Natural killer cell (primary cell): ENCODE measurements around the gene FBXO34. TPM values are rescaled to one million over a fixed set of nuclear protein-coding genes. Genes with fewer than 3 reads are reported as not detected.

Experiments used
- ATAC-seq, 3 donors: fragments of 150-1000 bp in 2 of 3; fragments of 200-7000 bp in 1 of 3; cut with Tn5 transposase; 1 replicate in 1 of 3; 2 replicates in 2 of 3; pipeline ENCODE4 v1.10.0; 2021; ENCODE audit warnings: mild to moderate bottlenecking in 2 of 3, moderate library complexity in 2 of 3
- DNase-seq, 2 donors: peaks; one replicate each; pipeline versions ENCODE4 v3.0.0 to v3.0.0-alpha.2; 2013 to 2021; ENCODE audit warnings: mixed read lengths in 1 of 2
- H3K27ac ChIP-seq: one replicate; pipeline ENCODE4 v1.5.1; 2013; ENCODE audit warnings: mild to moderate bottlenecking, low read length
- H3K27me3 ChIP-seq: one replicate; pipeline ENCODE4 v1.6.1; 2013; ENCODE audit warnings: low read length; ENCODE audit not compliant: control insufficient read depth, insufficient read depth
- H3K36me3 ChIP-seq: one replicate; pipeline ENCODE4 v1.6.1; 2013; ENCODE audit warnings: low read length; ENCODE audit not compliant: control insufficient read depth, insufficient read depth
- H3K4me1 ChIP-seq: one replicate; pipeline ENCODE4 v1.6.1; 2013; ENCODE audit warnings: low read length; ENCODE audit not compliant: control insufficient read depth, insufficient read depth
- H3K4me3 ChIP-seq: one replicate; pipeline ENCODE4 v1.5.1; 2013; ENCODE audit warnings: low read length
- H3K9me3 ChIP-seq: one replicate; pipeline ENCODE4 v1.6.1; 2013; ENCODE audit warnings: low read length; ENCODE audit not compliant: control insufficient read depth, insufficient read depth
- H3K27ac Mint-ChIP-seq, 2 donors: one replicate each; pipeline ENCODE4 v1.8.0; 2022; ENCODE audit warnings: mild to moderate bottlenecking in 2 of 2, mixed read lengths in 2 of 2, moderate library complexity in 1 of 2
- H3K27me3 Mint-ChIP-seq, 2 donors: one replicate each; pipeline ENCODE4 v1.8.0; 2022; ENCODE audit warnings: low read depth in 2 of 2, mixed read lengths in 2 of 2
- H3K36me3 Mint-ChIP-seq: one replicate; pipeline ENCODE4 v1.8.0; 2022; ENCODE audit warnings: mixed read lengths
- H3K4me1 Mint-ChIP-seq, 2 donors: one replicate each; pipeline ENCODE4 v1.8.0; 2022; ENCODE audit warnings: mixed read lengths in 2 of 2
- H3K4me3 Mint-ChIP-seq: one replicate; pipeline ENCODE4 v1.8.0; 2022; ENCODE audit warnings: mild to moderate bottlenecking, moderate library complexity, mixed read lengths
- H3K9me3 Mint-ChIP-seq, 2 donors: one replicate each; pipeline ENCODE4 v1.8.0; 2022; ENCODE audit warnings: mixed read lengths in 2 of 2
- CTCF ChIP-seq: fragments of 200-600 bp; IDR thresholded peaks from one replicate; pipeline ENCODE4 v1.8.0; 2022; ENCODE audit warnings: antibody characterized with exemption
- WGBS: methylation state at CpG from one replicate; pipeline ENCODE4 v1.1.7; 2013; ENCODE audit warnings: missing lambda C conversion rate; ENCODE audit not compliant: insufficient coverage; 5-methylcytosine and 5-hydroxymethylcytosine counted together
- intact Hi-C: fragments of 100-400 bp; cut with micrococcal nuclease; formaldehyde crosslinking; loops from one replicate; pipeline ENCODE4 v1.14.2; 2022
- total RNA-seq, 4 donors: library from RNA; stranded (reverse); fragments of 120-200 nt in 1 of 4; gene quantifications; one replicate each; pipeline versions ENCODE4 v1.2.3 to v1.2.4, GENCODE V29; 2013 to 2022

Gene FBXO34
- total RNA-seq, 3 donors from 2014 or later (not counting 1 experiment from before 2014, with no cell fraction given) = 34.7 to 39.3 (median 36.6) TPM

GRCh38 chr14:55277972-55278740, 6.9 kb downstream of the FBXO34 start:
- no peaks in the 10 kb centered on the region for H3K27me3 ChIP-seq
- no peaks in the 10 kb centered on the region for H3K9me3 ChIP-seq
- Mint-ChIP-seq H3K27me3 (no peaks in the 10 kb centered on the region), H3K9me3 (no peaks in the 10 kb centered on the region), H3K36me3 (no peaks in the 10 kb centered on the region), H3K4me1 (peaks cover 64 to 74% of the 10 kb centered on the region in 2 donors), H3K27ac (peak overlapping the region; percentile 85 to 86), H3K4me3 (peak overlapping the region; percentile 65)
- no peak overlapping the region for H3K4me3 ChIP-seq
- WGBS = 17% methylated on average over 4 of the region's 6 CpGs
- peaks cover 26% of the 10 kb centered on the region for H3K4me1 ChIP-seq
- intact Hi-C loops = loop anchor here (10.0 kb wide), 1 partner anchor 223 kb away; the partner anchor contains the start of gene MAPK1IP1L
- TF ChIP-seq CTCF = no peak
- ATAC-seq (peak; percentile 34 to 57 (median 55)), DNase-seq (peak in 1 of 2 donors; percentile 29)
- H3K36me3 ChIP-seq = peaks cover 3% of the 10 kb centered on the region
- peak overlapping the region; percentile 24 for H3K27ac ChIP-seq

GRCh38 chr14:55279384-55279783, 8.2 kb downstream of the FBXO34 start:
- H3K9me3 Mint-ChIP-seq = no peaks in the 10 kb centered on the region
- peaks cover 53 to 64% of the 10 kb centered on the region in 2 donors for H3K4me1 Mint-ChIP-seq
- H3K4me3 Mint-ChIP-seq = peak overlapping the region; percentile 77
- Histone ChIP-seq H3K9me3 (no peaks in the 10 kb centered on the region), H3K27me3 (no peaks in the 10 kb centered on the region), H3K27ac (peak overlapping the region; percentile 37), H3K4me1 (peaks cover 20% of the 10 kb centered on the region), H3K36me3 (peaks cover 3% of the 10 kb centered on the region), H3K4me3 (no peak overlapping the region)
- DNase-seq (no peak), ATAC-seq (peak; percentile 50 to 62 (median 56))
- intact Hi-C loops = loop anchor here (10.0 kb wide), 1 partner anchor 225 kb away; the partner anchor contains the start of gene MAPK1IP1L
- WGBS = no CpG with 5 or more reads among the region's 1 CpG
- no peaks in the 10 kb centered on the region for H3K27me3 Mint-ChIP-seq
- H3K36me3 Mint-ChIP-seq = no peaks in the 10 kb centered on the region
- H3K27ac Mint-ChIP-seq = peak overlapping the region; percentile 85 to 86
- no peak for TF ChIP-seq CTCF

DNA sequence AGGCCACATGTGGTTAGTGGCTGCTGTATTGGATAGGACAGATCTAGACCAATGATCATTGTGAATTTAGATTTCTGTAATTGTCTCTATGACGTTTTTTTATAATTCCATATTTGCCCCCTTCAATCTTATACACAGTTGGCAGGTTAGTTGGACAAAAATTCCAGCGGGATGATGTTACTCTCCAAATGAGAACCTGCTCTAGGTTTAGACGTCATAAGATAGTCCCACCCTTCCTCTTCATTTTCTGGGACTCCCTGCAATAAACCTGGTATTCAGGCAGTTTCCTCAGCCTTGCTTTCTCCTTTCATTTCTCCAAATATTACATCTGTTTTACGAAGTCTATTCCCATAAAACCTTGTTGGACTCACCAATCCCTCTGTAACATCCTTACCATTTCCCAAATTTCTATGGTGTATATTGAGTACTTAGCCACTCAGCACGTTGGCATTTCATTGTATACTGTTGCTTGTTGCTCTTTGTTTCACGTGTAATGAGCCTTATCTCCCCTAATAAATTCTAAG, 10.2 kb downstream of the FBXO34 start:
- TF ChIP-seq CTCF = no peak
- no peak overlapping the region for H3K4me3 ChIP-seq
- Mint-ChIP-seq H3K4me1 (peaks cover 62 to 67% of the 10 kb centered on the region in 2 donors), H3K9me3 (no peaks in the 10 kb centered on the region), H3K27me3 (no peaks in the 10 kb centered on the region), H3K4me3 (no peak overlapping the region), H3K36me3 (no peaks in the 10 kb centered on the region), H3K27ac (peak overlapping the region; percentile 12 to 65)
- no peaks in the 10 kb centered on the region for H3K27me3 ChIP-seq
- ATAC-seq (no peak), DNase-seq (no peak)
- peaks cover 4% of the 10 kb centered on the region for H3K36me3 ChIP-seq
- H3K4me1 ChIP-seq = peaks cover 23% of the 10 kb centered on the region
- 96% methylated on average over 5 of the region's 6 CpGs for WGBS
- H3K9me3 ChIP-seq = no peaks in the 10 kb centered on the region
- H3K27ac ChIP-seq = no peak overlapping the region
- intact Hi-C loops = no loop called here
